GM23338 (cell line): ENCODE measurements around the gene SH3PXD2B.

Source experiments
- EZH2 ChIP-seq: fragments of 200-600 bp; sonication (generic); IDR thresholded peaks from one replicate; pipeline ENCODE4 v1.8.0; 2017; ENCODE audit warnings: antibody characterized with exemption, mild to moderate bottlenecking, low read depth; ENCODE audit not compliant: unreplicated experiment
- EZH2phosphoT487 ChIP-seq: fragments of 200-600 bp; sonication (generic); IDR thresholded peaks from one replicate; pipeline ENCODE4 v1.8.1; 2018; ENCODE audit warnings: antibody characterized with exemption; ENCODE audit not compliant: unreplicated experiment
- JUNB ChIP-seq: IDR thresholded peaks from one replicate; pipeline ENCODE4 v1.6.1; 2016; ENCODE audit warnings: antibody characterized with exemption; ENCODE audit not compliant: unreplicated experiment
- POLR2AphosphoS5 ChIP-seq: IDR thresholded peaks from 2 replicates; pipeline ENCODE4 v1.6.1; 2016; ENCODE audit warnings: antibody characterized with exemption, low read depth
- STAT1 ChIP-seq: IDR thresholded peaks from one replicate; pipeline ENCODE4 v1.6.1; 2016; ENCODE audit warnings: antibody characterized with exemption; ENCODE audit not compliant: unreplicated experiment
- ZNF114 ChIP-seq: fragments of 250-450 bp; sonication (Bioruptor Pico); IDR thresholded peaks from 2 replicates; pipeline ENCODE4 v1.5.0; 2020; ENCODE audit warnings: mild to moderate bottlenecking, moderate library complexity
- TF ChIP-seq, protein P1 (sequence below), 2 experiments: fragments of 200-600 bp in 1 of 2; sonication (generic) in 1 of 2; conservative IDR thresholded peaks; 2 replicates each; pipeline versions ENCODE4 v1.5.1 to v1.6.1; 2016 to 2017; ENCODE audit warnings: antibody characterized with exemption in 2 of 2, low read depth in 2 of 2, mild to moderate bottlenecking in 2 of 2, moderate library complexity in 1 of 2
- TF ChIP-seq, protein P2 (sequence below): IDR thresholded peaks from one replicate; pipeline ENCODE4 v1.6.1; 2018; ENCODE audit warnings: antibody characterized with exemption; ENCODE audit not compliant: unreplicated experiment
- TF ChIP-seq, protein P3 (sequence below): IDR thresholded peaks from 2 replicates; pipeline ENCODE4 v1.6.1; 2016; ENCODE audit warnings: antibody characterized with exemption

DNA sequence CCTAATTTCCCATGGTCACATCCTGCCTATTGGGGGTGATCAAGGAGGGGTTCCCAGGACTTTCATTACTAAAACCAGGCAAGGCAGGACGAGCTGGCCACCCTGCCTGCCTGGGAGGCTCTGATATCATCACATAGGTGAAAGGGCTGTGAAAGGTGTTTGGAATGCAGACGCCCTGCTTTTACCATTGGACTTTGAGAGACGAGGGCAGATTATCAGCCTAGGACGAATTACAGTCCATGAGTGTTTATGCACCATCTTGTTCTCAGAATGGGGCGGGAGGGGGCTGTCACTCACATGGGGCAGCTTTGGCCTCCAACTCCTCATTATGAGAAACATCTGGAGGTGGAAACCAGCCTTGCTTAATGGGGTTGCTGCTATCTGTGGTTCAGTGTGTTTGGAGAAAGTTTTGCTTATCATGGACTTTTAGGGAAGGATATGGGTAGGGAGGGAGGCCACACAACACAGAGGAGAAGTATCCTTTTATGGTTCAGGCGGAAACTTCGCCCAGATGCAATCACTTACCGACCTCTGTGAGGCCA is 101.0 kb downstream of the SH3PXD2B start:
- TF ChIP-seq EZH2 (no peak), EZH2phosphoT487 (no peak), POLR2AphosphoS5 (no peak), ZNF114 (CRISPR knock-in tag) (no peak), JUNB (no peak), STAT1 (no peak)
- TF ChIP-seq, protein P1, sequence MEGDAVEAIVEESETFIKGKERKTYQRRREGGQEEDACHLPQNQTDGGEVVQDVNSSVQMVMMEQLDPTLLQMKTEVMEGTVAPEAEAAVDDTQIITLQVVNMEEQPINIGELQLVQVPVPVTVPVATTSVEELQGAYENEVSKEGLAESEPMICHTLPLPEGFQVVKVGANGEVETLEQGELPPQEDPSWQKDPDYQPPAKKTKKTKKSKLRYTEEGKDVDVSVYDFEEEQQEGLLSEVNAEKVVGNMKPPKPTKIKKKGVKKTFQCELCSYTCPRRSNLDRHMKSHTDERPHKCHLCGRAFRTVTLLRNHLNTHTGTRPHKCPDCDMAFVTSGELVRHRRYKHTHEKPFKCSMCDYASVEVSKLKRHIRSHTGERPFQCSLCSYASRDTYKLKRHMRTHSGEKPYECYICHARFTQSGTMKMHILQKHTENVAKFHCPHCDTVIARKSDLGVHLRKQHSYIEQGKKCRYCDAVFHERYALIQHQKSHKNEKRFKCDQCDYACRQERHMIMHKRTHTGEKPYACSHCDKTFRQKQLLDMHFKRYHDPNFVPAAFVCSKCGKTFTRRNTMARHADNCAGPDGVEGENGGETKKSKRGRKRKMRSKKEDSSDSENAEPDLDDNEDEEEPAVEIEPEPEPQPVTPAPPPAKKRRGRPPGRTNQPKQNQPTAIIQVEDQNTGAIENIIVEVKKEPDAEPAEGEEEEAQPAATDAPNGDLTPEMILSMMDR (conservative IDR thresholded peaks at IDR 0.05; ENCODE audit: low read depth in 2 of 2), result no peak
- TF ChIP-seq, protein P2, sequence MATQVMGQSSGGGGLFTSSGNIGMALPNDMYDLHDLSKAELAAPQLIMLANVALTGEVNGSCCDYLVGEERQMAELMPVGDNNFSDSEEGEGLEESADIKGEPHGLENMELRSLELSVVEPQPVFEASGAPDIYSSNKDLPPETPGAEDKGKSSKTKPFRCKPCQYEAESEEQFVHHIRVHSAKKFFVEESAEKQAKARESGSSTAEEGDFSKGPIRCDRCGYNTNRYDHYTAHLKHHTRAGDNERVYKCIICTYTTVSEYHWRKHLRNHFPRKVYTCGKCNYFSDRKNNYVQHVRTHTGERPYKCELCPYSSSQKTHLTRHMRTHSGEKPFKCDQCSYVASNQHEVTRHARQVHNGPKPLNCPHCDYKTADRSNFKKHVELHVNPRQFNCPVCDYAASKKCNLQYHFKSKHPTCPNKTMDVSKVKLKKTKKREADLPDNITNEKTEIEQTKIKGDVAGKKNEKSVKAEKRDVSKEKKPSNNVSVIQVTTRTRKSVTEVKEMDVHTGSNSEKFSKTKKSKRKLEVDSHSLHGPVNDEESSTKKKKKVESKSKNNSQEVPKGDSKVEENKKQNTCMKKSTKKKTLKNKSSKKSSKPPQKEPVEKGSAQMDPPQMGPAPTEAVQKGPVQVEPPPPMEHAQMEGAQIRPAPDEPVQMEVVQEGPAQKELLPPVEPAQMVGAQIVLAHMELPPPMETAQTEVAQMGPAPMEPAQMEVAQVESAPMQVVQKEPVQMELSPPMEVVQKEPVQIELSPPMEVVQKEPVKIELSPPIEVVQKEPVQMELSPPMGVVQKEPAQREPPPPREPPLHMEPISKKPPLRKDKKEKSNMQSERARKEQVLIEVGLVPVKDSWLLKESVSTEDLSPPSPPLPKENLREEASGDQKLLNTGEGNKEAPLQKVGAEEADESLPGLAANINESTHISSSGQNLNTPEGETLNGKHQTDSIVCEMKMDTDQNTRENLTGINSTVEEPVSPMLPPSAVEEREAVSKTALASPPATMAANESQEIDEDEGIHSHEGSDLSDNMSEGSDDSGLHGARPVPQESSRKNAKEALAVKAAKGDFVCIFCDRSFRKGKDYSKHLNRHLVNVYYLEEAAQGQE, result no peak
- TF ChIP-seq, protein P3, sequence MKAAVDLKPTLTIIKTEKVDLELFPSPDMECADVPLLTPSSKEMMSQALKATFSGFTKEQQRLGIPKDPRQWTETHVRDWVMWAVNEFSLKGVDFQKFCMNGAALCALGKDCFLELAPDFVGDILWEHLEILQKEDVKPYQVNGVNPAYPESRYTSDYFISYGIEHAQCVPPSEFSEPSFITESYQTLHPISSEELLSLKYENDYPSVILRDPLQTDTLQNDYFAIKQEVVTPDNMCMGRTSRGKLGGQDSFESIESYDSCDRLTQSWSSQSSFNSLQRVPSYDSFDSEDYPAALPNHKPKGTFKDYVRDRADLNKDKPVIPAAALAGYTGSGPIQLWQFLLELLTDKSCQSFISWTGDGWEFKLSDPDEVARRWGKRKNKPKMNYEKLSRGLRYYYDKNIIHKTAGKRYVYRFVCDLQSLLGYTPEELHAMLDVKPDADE, result no peak
